MM.1S (cell line): Measurements from ENCODE around the gene FANCC.

ENCODE experiments used
- DNase-seq: peaks from one replicate; pipeline ENCODE4 v3.0.0-alpha.2; 2015
- H2AFZ ChIP-seq: fragments of 300-600 bp; sonication (generic); 2 replicates; pipeline ENCODE4 v1.6.0; 2016; ENCODE audit warnings: antibody characterized with exemption, low read length
- H3F3A ChIP-seq: fragments of 300-600 bp; sonication (generic); 2 replicates; pipeline ENCODE4 v1.6.1; 2016; ENCODE audit warnings: mild to moderate bottlenecking, antibody characterized with exemption, low read length, moderate library complexity, mixed read lengths; ENCODE audit not compliant: insufficient read depth
- H3K27ac ChIP-seq: fragments of 300-600 bp; sonication (generic); 2 replicates; pipeline ENCODE4 v1.5.1; 2016; ENCODE audit warnings: mild to moderate bottlenecking, low read length
- H3K27me3 ChIP-seq: fragments of 300-600 bp; sonication (generic); replicated peaks from 2 replicates; pipeline ENCODE4 v1.6.0; 2016; ENCODE audit warnings: low read length; ENCODE audit not compliant: insufficient read depth
- H3K36me3 ChIP-seq: fragments of 300-600 bp; sonication (generic); replicated peaks from 2 replicates; pipeline ENCODE4 v1.6.1; 2016; ENCODE audit warnings: mild to moderate bottlenecking, low read length, mixed read lengths; ENCODE audit not compliant: insufficient read depth
- H3K4me1 ChIP-seq: fragments of 300-600 bp; sonication (generic); 2 replicates; pipeline ENCODE4 v1.6.1; 2016; ENCODE audit warnings: low read length, mixed read lengths
- H3K4me2 ChIP-seq: fragments of 300-600 bp; sonication (generic); 2 replicates; pipeline ENCODE4 v1.6.0; 2016; ENCODE audit warnings: low read depth, low read length
- H3K4me3 ChIP-seq: fragments of 300-600 bp; sonication (generic); 2 replicates; pipeline ENCODE4 v1.5.1; 2016; ENCODE audit warnings: low read length, mixed read lengths
- H3K79me2 ChIP-seq: fragments of 300-600 bp; sonication (generic); 2 replicates; pipeline ENCODE4 v1.6.1; 2016; ENCODE audit warnings: mixed run types, low read length, mixed read lengths
- H3K9ac ChIP-seq: fragments of 300-600 bp; sonication (generic); 2 replicates; pipeline ENCODE4 v1.6.1; 2016; ENCODE audit warnings: low read length, mixed read lengths
- H3K9me2 ChIP-seq: fragments of 300-600 bp; sonication (generic); replicated peaks from 2 replicates; pipeline ENCODE4 v1.6.1; 2016; ENCODE audit warnings: mild to moderate bottlenecking, low read length, mixed read lengths; ENCODE audit not compliant: insufficient read depth
- H3K9me3 ChIP-seq: fragments of 300-600 bp; sonication (generic); replicated peaks from 2 replicates; pipeline ENCODE4 v1.6.1; 2016; ENCODE audit warnings: mild to moderate bottlenecking, low read length, mixed read lengths; ENCODE audit not compliant: insufficient read depth
- H4K20me1 ChIP-seq: fragments of 300-600 bp; sonication (generic); 2 replicates; pipeline ENCODE4 v1.6.1; 2016; ENCODE audit warnings: mild to moderate bottlenecking, low read length, moderate library complexity, mixed read lengths; ENCODE audit not compliant: insufficient read depth
- CTCF ChIP-seq: fragments of 300-600 bp; sonication (generic); IDR thresholded peaks from 2 replicates; pipeline ENCODE4 v1.5.1; 2016; ENCODE audit warnings: antibody characterized with exemption, low read length, mixed read lengths
- EZH2 ChIP-seq: fragments of 300-600 bp; sonication (generic); optimal IDR thresholded peaks from 2 replicates; pipeline ENCODE3; 2017; ENCODE audit warnings: low read depth, mild to moderate bottlenecking, antibody characterized with exemption, low read length, mixed read lengths
- EZH2phosphoT487 ChIP-seq: fragments of 300-600 bp; sonication (generic); IDR thresholded peaks from 2 replicates; pipeline ENCODE4 v1.6.1; 2018; ENCODE audit warnings: antibody characterized with exemption, low read length

Gene FANCC

GRCh38 chr9:95174038-95174437 is 143.5 kb downstream of the FANCC start:
- H3K27me3 ChIP-seq, result no peaks in the 10 kb centered on the region
- H3K27ac ChIP-seq, result no peak overlapping the region
- H3K9ac ChIP-seq, result no peak overlapping the region
- no peaks in the 10 kb centered on the region for H3F3A ChIP-seq
- H2AFZ ChIP-seq, result no peak overlapping the region
- no peaks in the 10 kb centered on the region for H4K20me1 ChIP-seq
- no peaks in the 10 kb centered on the region for H3K9me3 ChIP-seq
- H3K4me2 ChIP-seq, result no peak overlapping the region
- no peaks in the 10 kb centered on the region for H3K79me2 ChIP-seq
- H3K4me1 ChIP-seq, result no peaks in the 10 kb centered on the region
- no peak for DNase-seq
- TF ChIP-seq EZH2 (no peak), EZH2phosphoT487 (no peak), CTCF (no peak)
- H3K9me2 ChIP-seq, result no peaks in the 10 kb centered on the region
- no peaks in the 10 kb centered on the region for H3K36me3 ChIP-seq
- H3K4me3 ChIP-seq, result no peak overlapping the region

DNA sequence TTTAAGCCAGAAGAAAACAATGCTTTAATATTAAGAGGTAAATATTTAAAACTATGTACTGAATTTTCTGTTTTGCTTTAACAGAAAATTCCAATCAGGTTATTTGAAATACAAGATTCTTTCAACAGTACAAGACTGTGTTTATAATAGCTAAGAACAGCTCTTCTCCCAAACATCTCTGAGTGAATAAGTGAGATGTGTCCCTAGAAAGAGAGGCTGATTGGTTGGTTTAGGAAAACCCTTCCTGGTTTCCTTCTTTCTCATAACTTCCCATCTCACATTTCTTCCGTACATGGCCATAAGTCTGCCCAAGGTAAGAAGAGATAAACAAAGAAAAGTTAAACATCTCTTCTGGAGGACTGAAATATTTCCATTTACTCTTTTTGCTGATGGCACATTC is 145.9 kb downstream of the FANCC start:
- no peak overlapping the region for H3K4me3 ChIP-seq

DNA sequence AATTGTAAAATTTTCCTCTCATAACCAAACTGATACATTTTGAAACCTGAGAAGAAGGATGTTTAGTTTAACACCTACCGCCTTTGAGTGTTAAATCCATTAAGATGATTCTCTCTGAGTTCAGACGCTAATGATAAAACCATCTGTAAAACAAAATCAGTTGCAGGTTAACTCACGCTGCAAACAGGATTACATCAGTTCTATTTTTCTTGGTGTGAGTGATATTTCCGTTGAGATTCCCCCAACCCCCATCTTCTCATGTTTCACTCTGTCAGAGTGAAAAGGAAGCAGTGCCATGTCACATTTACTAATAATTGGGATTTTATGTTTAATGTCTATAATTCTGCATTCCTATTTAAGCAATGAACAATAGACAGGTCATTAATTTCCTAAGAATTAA is 146.5 kb downstream of the FANCC start:
- Histone ChIP-seq H4K20me1 (no peaks in the 10 kb centered on the region), H3K9ac (no peak overlapping the region), H2AFZ (no peak overlapping the region), H3K27ac (no peak overlapping the region), H3K27me3 (no peaks in the 10 kb centered on the region), H3F3A (no peaks in the 10 kb centered on the region), H3K36me3 (no peaks in the 10 kb centered on the region), H3K4me3 (no peak overlapping the region), H3K4me2 (no peak overlapping the region), H3K4me1 (no peaks in the 10 kb centered on the region), H3K9me2 (no peaks in the 10 kb centered on the region), H3K9me3 (no peaks in the 10 kb centered on the region), H3K79me2 (no peaks in the 10 kb centered on the region)
- peak; percentile 34 for DNase-seq
- no peak for TF ChIP-seq EZH2
- TF ChIP-seq EZH2phosphoT487, result no peak
- TF ChIP-seq CTCF, result no peak

More for the DNA sequence above, 145.9 kb downstream of the FANCC start:
- H3K27ac ChIP-seq, result no peak overlapping the region
- TF ChIP-seq CTCF (no peak), EZH2 (no peak), EZH2phosphoT487 (no peak)
- no peaks in the 10 kb centered on the region for H3K36me3 ChIP-seq
- no peaks in the 10 kb centered on the region for H3K4me1 ChIP-seq
- no peaks in the 10 kb centered on the region for H3F3A ChIP-seq
- DNase-seq, result no peak
- no peak overlapping the region for H3K4me2 ChIP-seq
- no peaks in the 10 kb centered on the region for H3K9me3 ChIP-seq
- no peak overlapping the region for H3K9ac ChIP-seq
- H3K9me2 ChIP-seq, result no peaks in the 10 kb centered on the region
- no peaks in the 10 kb centered on the region for H3K27me3 ChIP-seq
- H4K20me1 ChIP-seq, result no peaks in the 10 kb centered on the region
- no peak overlapping the region for H2AFZ ChIP-seq
- no peaks in the 10 kb centered on the region for H3K79me2 ChIP-seq

GRCh38 chr9:95167998-95168397 is 149.5 kb downstream of the FANCC start:
- H3K4me2 ChIP-seq, result no peak overlapping the region
- no peak for TF ChIP-seq EZH2phosphoT487
- TF ChIP-seq CTCF, result peak; percentile 85
- no peaks in the 10 kb centered on the region for H3K4me1 ChIP-seq
- H2AFZ ChIP-seq, result no peak overlapping the region
- no peak overlapping the region for H3K4me3 ChIP-seq
- H3K9ac ChIP-seq, result no peak overlapping the region
- H3K9me2 ChIP-seq, result no peaks in the 10 kb centered on the region
- no peaks in the 10 kb centered on the region for H3K79me2 ChIP-seq
- no peaks in the 10 kb centered on the region for H4K20me1 ChIP-seq
- 0 out of 2 replicates have a peak, but pooled peaks cover 2% of the 10 kb centered on the region for H3K36me3 ChIP-seq
- H3K27ac ChIP-seq, result no peak overlapping the region
- H3F3A ChIP-seq, result no peaks in the 10 kb centered on the region
- peak; percentile 60 for DNase-seq
- H3K27me3 ChIP-seq, result no peaks in the 10 kb centered on the region
- no peaks in the 10 kb centered on the region for H3K9me3 ChIP-seq
